ENCODE data around the gene SFXN1.

DNA sequence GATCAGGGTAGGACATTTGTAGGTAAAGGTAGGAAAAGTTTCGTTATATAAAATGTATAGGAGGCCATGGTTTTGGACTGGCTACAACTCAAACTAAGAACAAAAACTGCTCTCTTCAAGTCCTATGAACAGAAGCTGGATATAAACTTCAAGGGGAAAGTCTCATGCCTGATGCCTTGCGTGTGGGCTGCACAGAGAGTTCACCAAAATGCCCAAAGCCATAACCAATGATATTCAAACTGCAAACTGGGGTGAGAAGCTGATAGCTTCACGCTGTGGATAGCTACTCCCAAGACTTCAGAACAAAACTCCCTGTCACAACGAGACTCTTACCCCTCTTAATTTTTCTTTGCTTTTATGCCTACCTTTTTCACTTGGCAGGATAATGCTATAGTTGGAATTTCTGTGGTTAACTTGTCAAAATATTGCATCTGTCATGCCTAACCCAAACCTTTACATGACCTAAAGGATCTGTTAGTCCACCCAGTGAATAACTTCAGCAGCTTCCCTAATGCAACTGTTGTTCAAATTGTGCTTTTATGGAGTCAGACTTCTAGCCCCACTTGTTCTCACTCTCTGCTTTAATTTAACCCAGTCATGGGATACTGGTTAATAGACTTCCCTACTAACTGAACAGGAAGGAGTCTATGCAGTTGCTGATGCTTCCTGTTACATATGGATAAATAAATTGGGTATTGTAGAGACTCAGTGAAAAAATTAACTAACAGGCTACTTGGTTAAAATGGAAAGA lies 71.9 kb downstream of the SFXN1 start:
- no peak for TF ChIP-seq EZH2phosphoT487 (IDR thresholded peaks at IDR 0.05; ENCODE audit: insufficient read depth, low read depth)
- no peak for TF ChIP-seq EZH2 (IDR thresholded peaks at IDR 0.05; ENCODE audit: insufficient read depth, poor library complexity, severe bottlenecking)
